GM18499 (cell line): ENCODE results near the gene MYH11.
"Not testable (repeated sequence)": the region's sequence is repeated elsewhere in the genome, so short reads cannot be mapped to it uniquely, and the experiment has no call there.

Source experiments
- ATAC-seq: cut with Tn5 transposase; IDR thresholded peaks from one replicate; pipeline ENCODE4 v1.9.1; 2021; ENCODE audit warnings: moderate number of reproducible peaks; ENCODE audit not compliant: insufficient read depth, unreplicated experiment

MYH11 gene

DNA sequence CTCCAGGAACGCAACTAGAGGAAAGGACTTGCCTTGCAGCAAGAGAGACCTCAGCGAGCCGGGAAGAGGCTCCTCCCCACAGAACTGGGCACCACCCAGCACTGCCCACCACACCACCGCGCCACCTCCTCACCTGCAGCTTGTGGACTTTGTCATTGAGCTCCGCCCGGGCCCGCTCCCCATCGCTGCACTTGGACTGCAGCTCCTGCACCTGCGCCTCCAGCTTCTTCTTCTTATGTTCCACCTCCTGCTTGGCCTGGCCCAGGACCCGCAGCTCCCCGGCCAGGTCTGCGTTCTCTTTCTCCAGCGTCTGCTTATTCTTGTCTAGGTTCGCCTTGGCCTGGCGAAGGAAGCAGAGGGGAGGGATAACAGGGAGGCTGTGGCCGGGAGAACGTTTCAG is 130.1 kb downstream of the MYH11 start:
- ATAC-seq = no peak

DNA sequence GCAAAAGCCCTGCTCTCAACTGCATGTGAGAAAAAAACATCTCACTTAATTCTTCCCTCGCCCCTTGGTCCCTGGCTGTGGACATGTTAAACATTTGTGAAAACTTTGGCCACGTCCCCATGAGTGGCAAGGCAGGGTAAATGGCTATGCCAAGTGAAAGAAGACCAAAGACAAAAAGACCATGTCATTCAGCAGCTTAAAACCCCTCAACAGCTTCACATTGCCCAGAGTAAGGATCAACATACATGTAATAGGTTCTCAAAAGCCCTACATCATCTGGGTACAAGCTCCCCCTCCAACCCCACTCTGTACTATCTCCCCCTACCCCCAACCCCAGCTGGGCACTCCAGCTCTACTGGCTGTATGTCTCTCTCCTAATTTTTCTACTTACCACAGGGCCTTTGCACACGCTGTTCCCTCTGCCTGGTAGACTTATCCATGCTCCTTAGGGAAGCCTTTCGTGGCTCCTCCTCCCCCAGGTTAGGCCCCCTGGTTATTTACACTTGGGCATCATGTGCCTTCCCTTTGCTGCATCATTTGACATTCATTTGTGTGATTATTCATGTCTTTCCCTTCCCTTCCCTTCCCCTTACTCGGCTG is 131.1 kb downstream of the MYH11 start:
- no peak for ATAC-seq

DNA sequence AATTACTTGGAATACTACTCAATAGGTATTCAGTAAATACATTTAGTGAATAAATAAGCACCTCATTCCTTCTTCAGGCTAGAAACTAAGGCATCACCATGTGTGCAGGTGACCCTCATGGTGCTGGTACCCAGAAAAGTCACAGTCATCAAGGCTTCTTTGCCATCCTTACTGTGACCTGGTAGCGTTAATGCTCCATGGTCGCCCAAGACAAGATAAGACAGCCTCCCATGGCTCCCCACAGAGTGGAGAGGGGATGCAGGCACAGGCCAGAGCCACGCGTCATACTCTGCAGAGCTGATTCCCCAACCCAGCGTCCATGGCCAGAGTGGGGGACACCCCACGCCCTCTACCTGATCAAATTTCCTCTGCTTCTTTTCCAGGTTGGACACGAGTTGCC is 133.0 kb downstream of the MYH11 start:
- no peak for ATAC-seq

DNA sequence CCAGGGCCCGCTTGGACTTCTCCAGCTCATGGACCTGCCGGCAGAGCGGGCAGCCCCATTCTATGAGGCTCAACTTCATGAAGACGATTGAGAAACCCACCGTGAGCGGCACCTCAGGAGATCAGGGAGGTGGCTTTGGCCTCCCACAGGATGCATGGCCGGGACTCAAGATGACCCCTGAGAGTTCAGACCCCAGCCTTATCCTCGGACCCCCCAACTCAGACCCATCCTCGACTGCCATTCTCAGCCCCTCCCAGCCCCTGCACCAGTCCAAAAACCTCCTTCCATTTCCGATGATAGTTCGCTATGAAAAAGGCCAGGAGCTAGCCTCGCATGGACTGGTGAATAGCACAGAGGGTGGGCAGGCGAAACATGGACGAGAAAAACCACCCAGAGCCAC is 135.8 kb downstream of the MYH11 start:
- no peak for ATAC-seq

DNA sequence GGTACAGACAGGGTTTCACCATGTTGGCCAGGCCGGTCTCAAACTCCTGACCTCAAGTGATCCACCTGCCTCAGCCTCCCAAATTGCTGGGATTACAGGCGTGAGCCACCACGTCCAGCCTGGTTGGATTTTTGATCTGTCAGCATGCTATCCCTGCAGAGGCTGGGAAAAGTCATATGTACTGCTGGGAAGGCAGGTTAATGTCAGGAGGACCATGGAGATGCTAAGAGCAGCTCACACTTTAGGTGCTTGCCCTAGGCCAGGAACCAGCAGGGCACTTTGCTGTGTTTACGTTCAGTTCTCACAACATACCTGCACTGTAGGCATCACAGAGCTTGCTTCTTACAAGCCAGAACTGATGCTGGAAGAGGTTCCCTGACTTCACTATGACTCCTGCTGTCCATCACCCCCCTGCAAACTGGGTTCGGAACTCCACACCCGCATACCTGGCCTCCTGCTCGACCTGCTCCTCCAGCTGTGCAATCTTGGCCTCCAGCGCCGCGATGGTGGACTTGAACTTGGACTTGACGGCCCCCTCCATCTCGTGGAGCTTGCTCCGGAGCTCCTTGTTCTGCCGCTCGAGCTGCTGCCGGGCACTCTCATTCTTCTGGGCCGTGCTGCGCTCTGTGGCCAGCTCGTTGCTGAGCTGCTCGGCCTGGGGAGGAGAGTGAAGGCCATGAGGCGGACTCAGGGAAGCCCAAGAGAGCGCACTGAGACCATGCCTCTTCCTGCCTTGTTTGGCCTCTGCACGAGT is 140.0 kb downstream of the MYH11 start:
- no peak for ATAC-seq

DNA sequence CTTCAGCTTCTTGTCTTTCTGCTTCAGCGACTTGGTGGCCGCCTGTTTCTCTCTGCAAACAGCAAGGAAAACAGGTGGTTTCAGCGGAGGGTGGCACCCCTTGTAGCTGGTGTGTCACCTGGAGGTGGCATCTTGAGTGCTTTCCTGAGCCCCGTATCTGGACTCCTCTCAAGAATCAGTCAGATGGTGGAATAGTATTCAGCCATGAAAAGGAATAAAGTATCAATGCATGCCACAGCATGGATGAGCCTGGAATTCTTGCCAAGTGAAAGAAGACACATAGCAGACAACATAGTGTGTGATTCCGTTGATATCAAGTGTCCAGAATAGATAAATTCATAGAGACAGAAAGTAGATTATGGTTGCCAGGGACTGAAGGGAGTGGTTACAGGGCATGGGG is 141.6 kb downstream of the MYH11 start:
- ATAC-seq = no peak

DNA sequence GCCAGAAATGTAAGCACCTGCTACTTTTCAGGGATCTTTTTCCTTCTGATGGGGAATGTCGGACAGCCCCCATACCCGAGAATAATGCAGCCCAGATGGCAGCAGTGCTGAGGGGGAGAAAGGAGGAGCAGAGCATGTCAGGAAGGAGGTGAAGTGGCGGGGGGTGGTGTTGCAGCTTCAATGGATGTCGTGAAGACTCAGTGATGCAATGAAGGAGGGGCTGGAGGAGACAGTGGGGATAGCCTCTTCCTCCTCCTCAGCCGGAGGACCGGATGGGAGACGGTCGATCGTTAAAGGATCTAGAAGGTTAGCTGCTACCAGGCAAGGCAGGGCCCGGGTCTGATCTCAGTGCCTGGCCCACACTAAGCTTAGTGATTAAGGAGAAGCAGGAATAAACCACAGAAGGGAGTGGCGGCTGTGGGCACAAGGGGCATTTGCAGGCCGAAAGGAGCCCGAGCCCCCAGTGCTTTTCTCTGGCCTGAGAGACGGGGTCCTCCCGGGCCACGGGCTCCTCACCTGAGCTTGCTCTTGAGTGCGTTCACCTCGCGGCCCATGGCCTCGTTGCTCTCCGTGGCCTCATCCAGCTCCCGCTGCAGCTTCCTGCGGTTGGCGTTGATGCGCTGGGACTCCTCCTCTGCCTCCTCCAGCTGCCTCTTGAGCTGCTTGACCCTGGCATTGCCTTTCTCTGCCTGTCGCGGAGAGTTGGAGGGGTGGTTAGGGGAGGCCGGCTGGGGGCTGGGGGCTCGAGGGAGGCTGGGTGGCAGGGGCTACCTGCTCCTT is 142.2 kb downstream of the MYH11 start:
- no peak for ATAC-seq

DNA sequence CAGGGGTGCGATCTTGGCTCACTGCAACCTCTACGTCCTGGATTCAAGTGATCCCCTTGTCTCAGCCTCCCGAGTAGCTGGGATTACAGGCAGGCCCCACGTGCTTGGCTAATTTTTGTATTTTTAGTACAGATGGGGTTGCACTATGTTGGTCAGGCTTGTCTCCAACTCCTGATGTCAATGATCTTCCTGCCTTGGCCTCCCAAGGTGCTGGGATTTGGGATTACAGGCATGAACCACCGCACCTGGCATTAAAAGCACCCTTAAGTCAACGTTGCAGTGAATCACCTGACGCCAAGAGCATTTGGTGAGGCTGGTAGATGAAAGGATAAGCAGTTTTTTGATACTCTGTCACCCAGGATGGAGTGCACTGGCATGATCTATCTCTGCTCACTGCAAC is 147.8 kb downstream of the MYH11 start:
- ATAC-seq = no peak

DNA sequence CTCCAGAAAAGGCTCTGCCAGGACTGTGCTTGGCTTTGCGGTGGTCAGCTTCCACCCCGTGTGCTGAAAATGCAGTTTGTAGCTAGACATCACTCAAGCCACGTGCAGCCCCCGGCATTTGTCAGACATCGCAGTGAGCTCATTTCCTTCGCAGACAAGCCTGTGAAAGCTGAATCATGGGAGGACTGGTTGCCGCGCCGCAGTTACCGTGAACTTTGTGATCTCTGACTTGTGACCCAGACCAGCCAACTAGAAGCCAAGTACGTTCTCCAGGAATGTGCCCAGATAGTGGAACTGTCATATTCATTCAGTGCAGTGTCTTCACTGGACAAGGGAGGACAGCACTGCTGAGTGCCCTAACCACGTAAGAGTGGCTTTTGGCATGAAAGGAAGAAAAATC is 148.7 kb downstream of the MYH11 start:
- ATAC-seq = no peak

DNA sequence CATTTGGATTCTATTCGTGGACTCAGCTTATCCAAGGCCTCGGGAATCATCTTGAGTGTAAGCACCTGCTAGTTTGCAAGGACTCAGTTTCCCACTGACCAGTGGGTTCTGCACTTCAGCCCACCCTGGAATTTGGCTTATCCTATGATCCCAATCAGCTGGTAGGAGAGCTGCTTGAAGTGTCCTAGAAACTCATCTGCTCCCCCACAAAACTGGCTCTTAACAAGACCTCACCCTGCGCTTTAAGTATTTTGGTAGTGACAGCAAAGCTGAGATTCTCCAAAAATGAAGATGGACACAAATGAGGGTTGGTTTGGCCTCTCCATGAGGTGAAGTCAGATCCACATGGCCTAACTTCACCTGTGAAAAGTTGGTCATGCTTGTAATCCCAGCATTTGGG is 149.5 kb downstream of the MYH11 start:
- ATAC-seq = no peak

DNA sequence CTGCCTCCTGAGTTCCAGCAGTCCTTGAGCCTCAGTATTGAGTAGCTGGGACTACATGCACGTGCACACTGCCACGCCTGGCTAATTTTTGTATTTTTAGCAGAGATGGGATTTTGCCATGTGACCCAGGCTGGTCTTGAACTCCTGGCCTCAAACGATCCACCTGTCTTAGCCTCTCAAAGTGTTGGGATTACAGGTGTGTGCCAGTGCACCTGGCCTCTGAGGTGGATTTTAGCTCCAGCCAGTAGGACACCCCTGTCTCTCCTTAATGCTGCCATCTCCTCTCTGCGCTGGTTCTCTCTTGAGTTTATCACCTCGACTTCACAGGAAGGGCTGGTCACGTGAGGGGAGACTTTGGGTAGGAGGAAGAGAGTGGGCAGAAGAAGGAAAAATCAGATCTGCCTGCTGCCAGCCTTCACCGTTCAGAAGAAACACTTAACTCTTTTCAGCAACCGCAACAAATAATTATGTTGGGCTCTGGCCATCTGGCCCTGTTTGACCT is 151.7 kb downstream of the MYH11 start:
- no peak for ATAC-seq

DNA sequence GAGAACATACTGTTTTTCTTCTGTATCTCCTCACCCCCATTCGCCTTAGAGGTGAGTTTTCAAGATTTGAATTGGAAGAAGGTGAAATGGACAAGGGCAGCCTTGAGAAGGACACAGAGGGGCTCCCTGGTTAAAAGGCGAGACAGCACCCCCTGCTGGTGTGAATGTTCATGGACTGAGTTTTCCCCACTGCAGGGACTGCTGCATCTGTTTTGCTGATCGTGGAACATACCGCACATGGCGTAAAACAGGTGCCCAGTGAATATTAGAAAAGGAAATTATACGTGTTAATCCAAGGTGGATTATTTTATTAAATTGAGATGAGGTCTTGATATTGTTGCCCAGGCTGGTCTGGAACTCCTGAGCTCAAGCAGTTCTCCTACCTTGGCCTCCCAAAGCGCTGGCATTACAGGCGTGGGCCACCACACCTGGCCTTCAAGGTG is 152.3 kb downstream of the MYH11 start:
- ATAC-seq = no peak

DNA sequence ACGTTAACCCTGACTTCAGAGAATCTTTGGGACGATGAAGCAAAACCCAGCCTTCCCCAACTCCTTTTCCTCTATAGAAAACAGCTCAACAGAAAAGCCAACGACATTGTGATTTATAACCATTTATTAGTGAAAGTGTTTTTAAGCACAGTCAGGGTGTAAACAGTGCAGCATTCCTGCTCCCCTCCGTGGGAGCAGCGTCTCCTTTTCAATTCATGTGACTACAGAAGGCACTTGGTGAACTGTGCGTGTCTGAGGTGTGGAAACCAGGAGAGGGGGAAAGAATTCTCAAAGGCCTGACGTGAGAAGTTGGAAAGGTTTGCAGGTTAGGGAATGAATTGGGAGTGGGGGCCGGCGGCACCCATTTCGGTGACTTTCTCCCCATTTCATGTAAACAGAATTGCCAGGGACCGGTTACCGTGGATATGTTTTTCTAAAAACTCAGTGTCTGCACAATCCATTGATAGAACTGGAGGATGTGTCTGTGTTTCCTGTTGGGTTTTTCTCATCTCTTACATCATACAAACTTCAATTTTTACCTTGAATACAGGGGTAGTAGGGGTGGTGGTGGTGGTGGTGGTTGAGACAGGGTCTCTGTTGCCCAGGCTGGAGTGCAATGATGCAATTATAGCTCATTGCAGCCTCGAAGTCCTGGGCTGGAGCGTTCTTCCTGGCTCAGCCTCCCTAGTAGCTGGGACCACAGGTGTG is 153.6 kb downstream of the MYH11 start:
- ATAC-seq = no peak

DNA sequence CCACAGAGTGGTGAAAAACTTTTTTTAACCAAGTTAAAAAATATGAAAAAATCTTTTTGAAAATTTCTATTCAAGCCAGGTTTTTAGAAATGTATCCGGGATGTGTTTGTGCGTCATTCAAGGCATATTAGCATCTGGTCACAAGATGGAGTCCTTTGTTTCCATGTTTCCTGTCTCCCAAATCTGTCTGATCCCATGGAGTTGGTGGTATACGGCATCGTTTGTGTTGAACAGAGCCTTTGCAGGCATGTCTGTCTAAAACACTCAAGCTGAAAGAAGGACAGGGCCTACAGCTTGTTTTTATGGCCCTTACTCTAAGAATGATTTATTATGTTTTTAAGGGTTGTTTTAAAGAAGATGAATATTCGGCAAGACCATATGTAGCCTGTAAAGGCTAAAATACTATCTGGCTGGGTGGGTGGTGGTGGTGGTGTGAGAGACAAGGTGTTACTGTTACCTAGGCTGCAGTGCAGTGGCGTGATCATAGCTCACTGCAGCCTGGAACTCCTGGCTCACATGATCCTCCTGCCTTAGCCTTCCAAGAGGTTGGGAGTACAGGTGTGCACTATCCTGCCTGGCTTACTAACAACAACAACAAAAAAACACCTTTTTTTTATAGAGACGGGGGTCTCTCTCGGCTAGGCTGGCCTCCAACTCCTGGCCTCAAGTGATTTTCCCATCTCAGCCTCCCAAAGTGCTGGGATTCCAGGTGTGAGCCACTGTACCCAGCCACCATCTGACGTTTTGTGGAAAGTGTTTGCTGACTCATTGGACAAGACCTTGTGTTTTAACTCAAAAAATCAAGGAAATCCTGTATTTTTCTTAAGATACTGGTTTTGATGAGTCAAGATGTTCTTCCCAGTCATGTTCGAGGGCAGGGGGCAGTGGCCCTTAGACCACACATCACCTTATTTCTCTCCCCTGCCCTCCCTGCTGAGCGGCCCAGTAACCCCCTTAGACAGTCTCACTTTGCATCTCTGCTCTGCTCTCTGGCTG is 154.6 kb downstream of the MYH11 start:
- no peak for ATAC-seq

DNA sequence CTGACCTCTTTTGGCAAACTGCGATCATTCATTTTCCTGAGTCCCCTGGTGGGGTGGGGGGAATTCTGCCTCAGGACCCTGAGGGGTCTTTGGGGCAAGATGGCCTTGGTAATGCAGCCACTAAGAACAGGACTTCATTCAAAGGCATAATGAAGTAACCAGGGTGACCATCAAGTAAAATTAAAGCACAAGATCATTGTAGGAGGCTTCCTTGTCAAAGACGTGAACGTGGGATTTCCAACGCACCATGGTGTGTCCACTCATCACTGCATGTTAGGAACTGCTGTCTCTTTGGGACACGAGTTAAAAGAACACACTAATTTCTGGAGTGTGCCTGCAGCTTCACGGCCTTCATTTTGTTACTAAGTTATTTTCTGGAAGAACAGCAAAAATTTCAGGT is 155.5 kb downstream of the MYH11 start:
- ATAC-seq = no peak

DNA sequence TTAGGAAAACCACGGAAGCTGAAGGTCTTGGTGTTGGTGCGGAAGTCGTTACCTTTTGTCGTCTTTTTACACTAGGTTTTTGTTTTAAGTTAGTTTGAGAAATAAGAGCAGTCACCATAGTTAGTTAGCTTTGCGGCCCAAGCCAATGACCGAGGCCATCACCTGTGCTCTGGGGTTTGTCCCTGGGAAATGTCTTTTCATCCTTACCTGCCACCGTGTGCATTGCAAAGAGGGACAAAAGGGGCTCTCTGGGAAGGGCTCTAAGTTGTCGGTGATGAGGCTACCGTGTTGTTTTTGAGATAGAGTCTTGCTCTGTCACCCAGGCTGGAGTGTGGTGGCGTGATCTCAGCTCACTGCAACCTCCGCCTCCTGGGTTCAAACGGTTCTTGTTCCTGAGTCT is 157.0 kb downstream of the MYH11 start:
- ATAC-seq = no peak

DNA sequence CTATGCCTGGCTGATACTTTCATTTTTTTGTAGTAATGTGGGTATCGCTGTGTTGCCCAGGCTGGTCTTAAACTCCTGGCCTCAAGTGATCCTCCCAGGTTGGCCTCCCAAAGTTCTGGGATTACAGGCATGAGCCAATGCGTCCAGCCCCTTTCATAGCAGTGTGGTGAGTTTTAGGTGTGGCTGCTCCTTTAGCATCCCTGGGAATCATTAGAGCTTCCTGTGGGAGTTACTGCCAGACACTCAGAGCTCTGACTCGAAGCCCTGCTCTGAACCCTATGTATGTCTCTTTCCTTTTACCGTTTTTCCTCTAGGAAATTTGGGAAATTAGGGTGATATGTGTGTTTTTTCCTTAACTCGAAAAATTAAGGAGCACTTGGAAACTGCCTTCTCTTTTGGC is 162.3 kb downstream of the MYH11 start:
- no peak for ATAC-seq

DNA sequence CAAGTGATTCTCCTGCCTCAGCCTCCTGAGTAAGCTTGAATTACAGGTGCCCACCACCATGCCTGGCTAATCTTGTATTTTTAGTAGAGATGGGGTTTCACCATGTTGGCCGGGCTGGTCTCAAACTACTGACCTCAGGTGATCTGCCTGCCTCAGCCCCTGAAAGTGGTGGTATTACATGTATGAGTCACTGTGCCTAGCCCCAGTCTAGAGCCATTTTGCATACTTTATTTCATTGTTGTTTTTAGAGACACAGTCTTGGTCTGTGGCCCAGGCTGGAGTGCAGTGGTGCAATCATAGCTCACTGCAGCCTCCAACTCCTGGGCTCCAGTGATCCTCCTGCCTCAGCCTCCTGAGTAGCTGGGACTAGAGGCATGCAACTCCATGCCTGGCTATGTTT is 164.3 kb downstream of the MYH11 start:
- not testable (repeated sequence) for ATAC-seq

DNA sequence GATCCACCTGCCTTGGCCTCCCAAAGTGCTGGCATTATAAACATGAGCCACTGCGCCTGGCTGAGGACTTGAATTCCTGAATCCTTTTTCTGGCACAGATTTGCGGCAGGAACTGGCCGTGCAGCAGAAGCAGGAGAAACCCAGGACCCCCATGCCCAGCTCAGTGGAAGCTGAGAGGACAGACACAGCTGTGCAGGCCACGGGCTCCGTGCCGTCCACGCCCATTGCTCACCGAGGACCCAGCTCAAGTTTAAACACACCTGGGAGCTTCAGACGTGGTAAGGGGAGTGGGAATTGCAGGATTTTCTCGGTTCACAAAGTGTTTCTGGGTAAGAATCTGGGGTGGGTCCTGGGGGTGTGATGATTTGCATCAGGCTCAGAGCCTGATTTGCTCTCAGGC is 165.8 kb downstream of the MYH11 start:
- no peak for ATAC-seq
